HG03139 (cell line): ENCODE results near the gene TMPRSS11A.

Experiments
- ATAC-seq: cut with Tn5 transposase; IDR thresholded peaks from one replicate; pipeline ENCODE4 v1.9.1; 2021; ENCODE audit not compliant: unreplicated experiment

The TMPRSS11A gene, protein sequence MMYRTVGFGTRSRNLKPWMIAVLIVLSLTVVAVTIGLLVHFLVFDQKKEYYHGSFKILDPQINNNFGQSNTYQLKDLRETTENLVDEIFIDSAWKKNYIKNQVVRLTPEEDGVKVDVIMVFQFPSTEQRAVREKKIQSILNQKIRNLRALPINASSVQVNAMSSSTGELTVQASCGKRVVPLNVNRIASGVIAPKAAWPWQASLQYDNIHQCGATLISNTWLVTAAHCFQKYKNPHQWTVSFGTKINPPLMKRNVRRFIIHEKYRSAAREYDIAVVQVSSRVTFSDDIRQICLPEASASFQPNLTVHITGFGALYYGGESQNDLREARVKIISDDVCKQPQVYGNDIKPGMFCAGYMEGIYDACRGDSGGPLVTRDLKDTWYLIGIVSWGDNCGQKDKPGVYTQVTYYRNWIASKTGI

DNA sequence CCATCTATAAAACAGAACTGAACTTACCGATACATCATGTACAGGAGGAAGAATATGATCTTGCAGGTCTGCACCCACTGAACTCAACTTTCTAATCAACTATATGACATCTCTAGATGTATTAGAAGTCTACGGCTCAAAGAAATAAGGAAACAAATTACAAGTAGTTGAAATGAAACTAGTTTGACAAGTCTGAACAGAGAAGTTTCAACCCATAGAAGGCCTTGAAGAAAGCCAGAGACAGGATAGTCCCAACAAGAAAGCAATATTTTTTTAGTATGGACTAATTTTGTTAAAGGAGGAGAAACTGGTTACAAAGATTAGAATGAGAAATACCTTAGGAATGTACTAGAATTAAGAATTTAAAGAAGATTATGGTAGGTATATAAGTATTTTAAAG lies at the start of gene TMPRSS11A:
TSS of gene TMPRSS11A (minus strand) at position 138 of the 400 bp plus-strand sequence. CDS start at position 38, 100 bp downstream.
- ATAC-seq: no peak

GRCh38 chr4:68011684-68012083 lies 48.4 kb upstream of the TMPRSS11A start:
- no peak for ATAC-seq

DNA sequence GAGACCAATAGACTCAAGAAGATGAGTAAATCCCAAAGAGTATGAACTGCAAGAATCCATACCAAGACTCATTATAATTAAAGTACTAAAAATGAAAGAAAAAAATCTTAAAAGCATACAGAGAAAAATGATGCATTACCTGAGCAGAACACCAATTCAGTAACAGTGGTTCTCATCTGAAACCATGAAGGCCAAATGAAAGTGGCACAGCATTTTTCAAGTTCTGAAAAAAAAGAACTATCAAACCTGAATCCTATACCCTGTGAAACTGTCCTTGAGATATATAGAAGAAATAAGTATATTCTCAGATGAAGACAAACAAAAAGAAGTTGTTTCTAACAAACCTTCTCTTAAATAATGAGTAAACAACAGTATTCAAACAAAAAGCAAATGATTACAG lies 39.6 kb upstream of the TMPRSS11A start:
- no peak for ATAC-seq

- no peak for ATAC-seq
Measured at GRCh38 chr4:67996127-67996526, 32.8 kb upstream of the TMPRSS11A start.

GRCh38 chr4:67988991-67989390 lies 25.7 kb upstream of the TMPRSS11A start:
- no peak for ATAC-seq

DNA sequence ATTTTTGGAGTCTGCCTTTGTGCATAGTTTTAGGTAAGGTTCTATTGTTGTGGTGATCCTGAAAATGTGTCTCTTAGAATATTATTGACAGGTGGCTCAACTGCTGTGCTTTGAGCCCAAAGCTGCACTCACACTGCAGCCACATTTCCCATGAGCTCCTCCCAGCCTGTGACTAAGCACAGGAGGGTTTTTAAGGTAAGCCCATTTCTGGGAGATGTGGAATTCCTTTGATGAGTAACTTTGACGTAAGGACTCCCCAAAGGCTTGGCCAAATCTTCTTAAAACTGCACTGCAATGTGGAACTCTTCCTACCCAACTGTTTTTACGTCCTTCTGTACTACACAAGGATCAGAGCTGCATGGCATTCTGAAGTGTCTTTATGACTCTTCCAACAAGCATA lies 20.0 kb upstream of the TMPRSS11A start:
- no peak for ATAC-seq

DNA sequence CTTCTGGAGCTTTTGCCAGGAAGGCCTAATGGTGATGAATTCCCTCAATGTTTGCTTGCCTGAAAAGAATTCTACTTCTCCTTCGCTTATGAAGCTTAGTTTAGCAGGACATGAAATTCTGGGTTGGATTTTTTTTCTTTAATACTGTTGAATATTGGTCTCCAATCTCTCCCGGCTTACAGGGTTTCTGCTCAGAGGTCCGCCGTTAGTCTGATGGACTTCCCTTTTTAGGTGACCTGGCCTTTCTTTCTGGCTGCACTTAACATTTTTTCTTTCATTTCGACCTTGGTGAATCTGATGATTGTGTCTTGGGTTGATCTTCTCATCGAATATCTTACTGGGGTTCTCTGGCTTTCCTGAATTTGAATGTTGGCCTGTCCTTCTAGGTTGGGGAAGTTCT lies 17.2 kb upstream of the TMPRSS11A start:
- ATAC-seq: no peak

- ATAC-seq: no peak
Measured at GRCh38 chr4:67973608-67974007, 10.3 kb upstream of the TMPRSS11A start.

DNA sequence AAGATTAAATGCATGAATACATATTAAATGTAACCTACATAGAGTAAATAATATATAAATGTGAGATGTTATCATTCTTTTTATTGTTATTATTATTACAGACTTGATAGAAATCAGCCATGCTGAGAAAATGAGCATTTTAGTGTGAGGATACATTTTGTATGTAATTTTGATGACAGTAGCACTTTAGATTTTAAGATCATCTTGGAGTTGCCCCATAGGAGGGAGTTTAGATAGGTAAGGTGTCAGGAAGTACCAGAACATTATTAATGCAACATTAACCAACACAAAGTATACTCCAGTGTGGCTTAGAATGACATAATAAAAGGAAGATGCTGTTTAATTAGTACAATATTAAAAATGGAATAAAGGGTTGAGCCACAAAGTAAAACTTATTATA lies 8.4 kb downstream of the TMPRSS11A start:
- ATAC-seq: no peak

DNA sequence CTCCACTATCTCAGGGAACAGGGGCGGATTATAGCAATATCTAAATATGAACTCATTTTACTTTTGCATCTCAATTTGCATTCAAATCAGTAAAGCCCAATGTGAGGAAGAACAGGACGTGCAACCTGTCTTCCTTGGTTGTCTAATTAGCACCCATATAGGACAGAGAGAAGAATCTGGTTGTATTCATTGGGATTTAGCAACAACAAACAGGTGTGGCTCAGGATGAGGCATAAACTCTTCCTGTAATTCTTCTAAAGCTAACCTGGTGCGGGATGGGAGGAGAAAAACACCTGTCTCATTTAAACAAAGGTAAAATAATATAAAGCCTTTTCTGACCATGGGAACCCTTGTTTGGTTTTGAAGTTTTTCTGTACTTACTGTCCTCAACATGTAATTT lies 22.2 kb downstream of the TMPRSS11A start:
- ATAC-seq: no peak

DNA sequence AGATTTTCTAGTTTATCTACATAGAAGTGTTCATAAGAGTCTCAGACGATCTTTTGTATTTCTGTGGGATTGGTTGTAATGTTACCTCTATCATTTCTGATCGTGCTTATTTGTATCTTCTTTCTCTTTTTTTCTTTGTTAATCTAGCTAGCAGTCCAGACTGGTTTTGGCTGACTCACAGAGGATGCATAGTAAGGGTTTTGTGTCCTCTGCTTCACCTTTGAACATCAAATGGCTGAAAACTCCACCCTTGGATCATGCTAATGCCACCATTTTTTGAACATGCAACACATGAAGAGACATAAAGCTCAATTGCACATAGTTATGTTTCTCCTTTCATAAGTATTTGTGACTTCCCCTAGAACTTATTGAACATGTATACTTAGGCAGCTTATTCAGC lies 22.8 kb downstream of the TMPRSS11A start:
- no peak for ATAC-seq

- no peak for ATAC-seq
Measured at GRCh38 chr4:67939195-67939594, 24.1 kb downstream of the TMPRSS11A start.

DNA sequence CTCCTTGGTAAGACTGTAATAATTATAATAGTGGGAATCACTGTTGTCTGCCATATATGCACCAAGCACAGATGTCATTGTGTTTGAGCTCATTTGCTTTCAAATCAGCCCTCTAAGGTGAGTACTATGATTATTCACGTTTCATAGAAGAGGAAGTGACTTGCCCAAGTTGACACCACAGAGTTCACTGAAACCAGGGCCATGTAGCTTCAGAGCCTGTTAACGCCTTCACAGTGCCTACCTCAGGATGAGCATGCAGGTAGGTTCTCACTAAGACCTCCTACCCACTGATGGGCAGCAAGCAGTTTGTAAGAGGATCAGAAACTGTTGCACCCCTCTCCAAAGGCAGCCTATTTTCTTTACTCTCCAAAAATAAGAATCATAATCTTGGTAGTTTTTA lies 27.4 kb downstream of the TMPRSS11A start:
- ATAC-seq: no peak

DNA sequence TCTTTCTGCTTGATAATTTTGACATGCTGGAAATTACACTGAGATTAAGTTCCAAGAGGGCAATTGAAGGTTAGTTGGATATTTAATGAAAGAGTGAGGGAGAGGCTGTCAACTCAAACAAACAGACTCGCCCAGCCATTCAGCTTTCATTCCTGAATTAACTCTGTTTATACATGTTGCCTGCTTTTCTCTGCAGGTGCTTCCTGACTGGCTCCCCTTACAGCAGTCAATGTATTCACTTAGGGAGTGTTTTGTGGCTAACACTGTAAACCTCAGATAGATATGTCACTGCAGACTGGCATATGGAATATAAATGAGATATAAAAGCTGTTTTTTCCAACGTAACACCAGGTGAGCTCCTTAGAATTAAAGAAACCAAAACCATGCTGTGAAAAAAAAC lies 28.7 kb downstream of the TMPRSS11A start:
- no peak for ATAC-seq

- ATAC-seq: no peak
Measured at GRCh38 chr4:67933755-67934154, 29.5 kb downstream of the TMPRSS11A start.

GRCh38 chr4:67933038-67933437 lies 30.3 kb downstream of the TMPRSS11A start:
- no peak for ATAC-seq

DNA sequence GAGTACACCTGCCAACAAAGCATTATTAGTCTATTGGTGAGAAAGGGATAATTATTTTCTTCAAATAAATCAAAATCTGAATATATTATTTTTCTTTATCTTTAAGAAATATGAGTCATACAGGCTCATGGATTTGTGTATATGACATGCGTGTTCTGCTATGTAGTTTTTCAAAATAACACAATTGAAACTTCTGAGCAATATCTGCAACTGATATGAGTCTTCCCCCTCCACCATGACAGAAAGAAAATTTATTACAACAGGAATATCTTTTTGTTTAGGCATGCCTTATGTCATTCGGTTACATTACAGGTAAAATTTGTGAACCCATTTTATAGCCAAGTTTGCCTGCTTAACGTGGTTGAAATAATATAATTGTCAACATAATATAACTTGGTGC lies 32.0 kb downstream of the TMPRSS11A start:
- no peak for ATAC-seq

- no peak for ATAC-seq
Measured at GRCh38 chr4:67929426-67929825, 33.9 kb downstream of the TMPRSS11A start.

GRCh38 chr4:67928546-67928945 lies 34.7 kb downstream of the TMPRSS11A start:
- ATAC-seq: no peak

GRCh38 chr4:67927251-67927650 lies 36.0 kb downstream of the TMPRSS11A start:
- no peak for ATAC-seq

- no peak for ATAC-seq
Measured at GRCh38 chr4:67926485-67926884, 36.8 kb downstream of the TMPRSS11A start.

- ATAC-seq: no peak
Measured at GRCh38 chr4:67922697-67923096, 40.6 kb downstream of the TMPRSS11A start.

DNA sequence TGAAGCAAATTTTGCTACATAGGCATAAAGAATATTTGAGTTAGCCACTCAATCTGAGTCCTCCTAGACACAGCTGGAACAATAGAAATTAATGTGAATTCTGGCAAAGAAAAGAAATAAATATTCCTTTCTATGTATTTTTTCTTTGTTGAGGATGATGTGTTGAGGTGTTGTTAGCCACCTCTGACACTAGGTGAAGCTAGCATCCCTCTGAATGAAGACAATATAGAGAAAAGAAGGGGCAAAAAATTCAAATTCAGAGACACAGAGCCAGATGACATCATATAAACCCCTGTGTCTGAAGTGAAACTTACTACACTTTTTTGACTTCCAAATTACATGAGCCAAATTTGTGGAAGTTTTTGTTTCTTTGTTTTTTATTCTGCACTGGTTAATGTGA lies 44.9 kb downstream of the TMPRSS11A start:
- no peak for ATAC-seq
